Hindlimb muscle (tissue), 1 donor: ENCODE results near the gene JPH3. TPM values are rescaled to one million over a fixed set of nuclear protein-coding genes. Genes with fewer than 3 reads are reported as not detected.
A peak's percentile ranks its signal among the peaks of the same experiment; 100 is the strongest.
"Not testable (repeated sequence)": the region's sequence is repeated elsewhere in the genome, so short reads cannot be mapped to it uniquely, and the experiment has no call there.

Experiments
- DNase-seq: peaks from one replicate; pipeline ENCODE4 v3.0.0-alpha.2; 2013
- polyA plus RNA-seq: library from polyadenylated mRNA; unstranded; fragments of 120-200 nt; gene quantifications from one replicate; pipeline ENCODE4 v1.2.1, GENCODE V29; 2013; ENCODE audit not compliant: insufficient read length

JPH3 gene
- polyA plus RNA-seq, 1 donor, result 0.39 TPM

GRCh38 chr16:87698676-87699199 lies 96.4 kb downstream of the JPH3 start:
- no peak for DNase-seq

DNA sequence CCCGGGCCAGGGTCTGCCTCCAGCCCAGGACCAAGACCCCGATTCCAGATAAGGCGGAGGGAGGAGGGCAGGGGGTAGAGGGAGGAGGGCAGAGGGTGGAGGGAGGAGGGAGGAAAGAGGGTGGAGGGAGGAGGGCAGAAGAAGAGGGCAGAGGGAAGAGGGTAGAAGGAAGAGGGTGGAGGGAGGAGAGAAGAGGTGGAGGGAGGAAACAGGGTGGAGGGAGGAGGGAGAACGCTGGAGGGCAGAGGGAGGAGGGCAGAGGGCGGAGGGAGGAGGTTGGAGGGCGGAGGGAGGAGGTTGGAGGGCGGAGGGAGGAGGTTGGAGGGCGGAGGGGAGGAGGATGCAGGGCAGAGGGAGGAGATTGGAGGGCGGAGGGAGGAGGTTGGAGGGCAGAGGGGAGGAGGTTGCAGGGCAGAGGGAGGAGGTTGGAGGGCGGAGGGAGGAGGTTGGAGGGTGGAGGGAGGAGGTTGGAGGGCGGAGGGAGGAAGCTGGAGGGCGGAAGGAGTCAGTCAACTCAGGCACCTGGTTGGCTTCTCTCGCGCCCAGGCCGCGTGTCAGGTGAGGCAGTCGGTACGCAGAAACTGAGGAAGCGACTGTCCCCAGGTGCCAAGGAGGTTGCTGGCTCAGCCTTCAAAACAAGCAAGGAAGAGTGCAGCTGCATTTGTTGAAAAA lies 98.2 kb downstream of the JPH3 start:
- DNase-seq, result no peak

GRCh38 chr16:87701078-87701460 lies 98.8 kb downstream of the JPH3 start:
- no peak for DNase-seq

DNA sequence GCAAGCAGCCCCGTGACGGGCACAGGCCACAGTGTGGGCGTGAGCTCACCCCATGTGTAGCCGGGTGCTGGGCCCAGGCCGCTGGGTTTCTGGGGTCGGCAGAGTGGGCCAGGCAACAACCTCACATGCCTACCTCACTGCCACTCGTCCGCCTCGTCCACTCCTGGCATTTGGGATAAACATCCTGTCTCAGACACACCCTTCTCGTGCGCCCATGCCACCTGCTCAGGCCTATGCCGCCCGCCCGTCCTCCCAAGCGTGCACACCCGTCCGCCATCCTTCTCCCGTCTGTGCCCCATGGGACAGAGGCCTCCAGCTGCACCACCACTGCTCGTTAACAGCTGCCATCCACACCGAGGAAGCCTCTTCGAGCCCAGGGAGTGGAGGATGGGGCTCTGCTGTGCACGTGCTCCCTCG lies 99.2 kb downstream of the JPH3 start:
- DNase-seq, result no peak

- peak; percentile 40 for DNase-seq
Measured at GRCh38 chr16:87702325-87702811, 100.1 kb downstream of the JPH3 start.

DNA sequence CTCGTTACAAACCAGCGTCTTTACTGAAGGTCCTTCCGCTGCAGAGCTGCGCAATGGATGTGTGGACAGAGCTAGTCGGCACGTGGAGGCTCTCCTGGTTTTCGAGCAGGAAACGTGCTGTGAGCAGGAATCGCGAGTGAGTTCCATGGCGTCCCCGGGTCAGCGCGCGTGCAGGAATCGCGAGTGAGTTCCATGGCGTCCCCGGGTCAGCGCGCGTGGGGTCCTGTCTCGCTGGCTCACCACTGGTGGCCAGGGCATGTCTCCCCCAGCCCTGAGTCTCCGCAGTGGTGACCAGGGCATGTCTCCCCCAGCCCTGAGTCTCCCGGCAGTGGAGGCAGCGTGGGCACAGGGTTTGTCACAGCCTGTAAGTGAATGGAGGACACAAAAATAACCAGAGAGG lies 100.8 kb downstream of the JPH3 start:
- no peak for DNase-seq

GRCh38 chr16:87703835-87704375 lies 101.6 kb downstream of the JPH3 start:
- DNase-seq, result no peak

- no peak for DNase-seq
Measured at GRCh38 chr16:87704754-87705353, 102.5 kb downstream of the JPH3 start.

GRCh38 chr16:87705771-87706277 lies 103.5 kb downstream of the JPH3 start:
- no peak for DNase-seq

DNA sequence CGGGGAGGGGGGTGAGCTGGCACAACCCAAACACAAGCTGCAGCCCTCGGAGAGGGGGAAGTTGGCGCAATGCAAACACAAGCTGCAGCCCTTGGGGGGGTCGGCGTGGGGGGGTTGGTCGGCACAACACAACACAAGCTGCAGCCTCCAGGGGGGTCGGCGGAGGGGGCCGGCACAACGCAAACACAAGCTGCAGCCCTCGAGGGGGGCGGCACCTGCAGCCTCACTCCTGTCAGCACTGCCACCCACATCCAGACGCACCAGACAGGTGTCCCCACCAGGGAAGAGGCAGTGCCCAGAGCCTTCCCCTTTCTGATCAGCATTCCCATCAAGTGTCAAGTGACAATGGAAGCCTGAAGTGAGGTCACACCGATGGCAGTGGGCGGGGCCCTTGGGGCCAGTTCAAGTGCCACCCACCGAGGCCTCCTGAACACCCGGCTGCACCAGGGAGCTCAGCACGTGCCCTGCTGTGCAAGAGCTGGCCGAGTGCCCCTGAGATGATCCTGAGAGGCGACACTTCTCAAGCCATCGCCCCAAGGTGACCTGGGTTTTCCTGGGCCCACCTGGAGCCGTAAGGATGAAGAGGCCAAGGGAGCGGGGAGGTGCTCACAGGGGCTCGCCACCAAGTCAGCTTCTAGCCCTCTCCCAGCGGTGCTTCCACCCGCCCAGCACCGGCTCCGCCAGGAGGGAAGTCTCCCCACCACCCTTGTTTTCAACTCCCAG lies 104.1 kb downstream of the JPH3 start:
- DNase-seq, result no peak

DNA sequence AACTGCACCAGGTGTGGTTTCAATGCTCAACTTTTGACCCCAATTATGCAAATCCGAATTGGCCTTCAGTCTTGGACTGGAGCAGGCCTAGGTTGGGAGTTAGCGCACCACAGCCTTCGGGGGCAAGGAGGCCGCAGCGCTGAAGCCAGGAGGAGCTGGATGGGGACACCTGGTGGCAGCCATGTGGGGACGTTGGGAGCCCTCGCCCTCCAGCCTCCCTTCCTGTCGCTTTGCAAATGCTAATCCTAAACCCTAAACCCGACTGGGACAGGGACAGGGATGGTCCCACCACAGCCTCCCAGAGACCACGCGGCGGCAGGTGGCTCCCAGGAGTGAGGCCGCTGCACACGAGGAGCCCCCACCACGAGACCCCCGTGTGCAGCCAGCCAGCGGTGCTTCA lies 104.8 kb downstream of the JPH3 start:
- DNase-seq, result no peak

- DNase-seq, result no peak
Measured at GRCh38 chr16:87707714-87708580, 105.6 kb downstream of the JPH3 start.

- DNase-seq, result no peak
Measured at GRCh38 chr16:87708881-87709638, 106.8 kb downstream of the JPH3 start.

DNA sequence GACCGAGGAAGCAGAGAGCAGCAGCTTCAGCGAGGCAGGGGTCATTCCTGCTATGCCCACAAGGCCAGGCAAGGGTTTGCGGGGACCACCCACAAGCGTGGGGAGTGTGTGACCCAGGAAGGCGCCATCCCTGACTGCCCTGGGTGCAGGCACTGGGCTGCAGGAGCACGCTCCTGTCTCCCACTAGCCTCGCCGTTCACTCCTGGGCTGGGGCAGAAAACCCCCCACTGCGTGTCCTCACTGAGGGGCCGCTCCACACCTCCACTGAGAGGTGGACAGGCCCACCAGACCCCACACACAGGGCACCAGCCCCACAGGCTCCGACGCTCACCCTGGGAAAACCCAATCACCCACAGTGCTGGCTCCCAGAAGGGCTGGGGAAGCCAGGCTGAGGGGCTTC lies 107.4 kb downstream of the JPH3 start:
- DNase-seq, result no peak

DNA sequence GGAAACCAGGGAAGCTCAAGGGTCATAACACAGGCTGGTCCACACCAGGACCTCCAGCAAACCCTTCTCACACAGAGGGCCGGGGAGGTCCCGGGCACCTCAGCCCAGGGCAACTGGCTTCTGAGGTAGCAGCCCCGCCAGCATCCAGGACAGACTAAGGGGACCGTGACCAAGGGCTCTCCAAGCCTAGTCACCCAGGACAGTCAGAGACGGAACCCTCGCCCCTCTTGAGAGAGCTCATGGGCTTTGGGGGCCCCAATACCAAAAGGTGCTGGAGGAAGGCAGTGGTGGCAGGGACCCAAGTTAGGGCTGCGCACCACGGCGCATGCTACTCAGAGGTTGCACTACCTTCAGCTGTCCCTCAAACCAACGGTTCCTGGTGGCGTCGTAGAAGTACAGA lies 108.6 kb downstream of the JPH3 start:
- DNase-seq, result no peak

DNA sequence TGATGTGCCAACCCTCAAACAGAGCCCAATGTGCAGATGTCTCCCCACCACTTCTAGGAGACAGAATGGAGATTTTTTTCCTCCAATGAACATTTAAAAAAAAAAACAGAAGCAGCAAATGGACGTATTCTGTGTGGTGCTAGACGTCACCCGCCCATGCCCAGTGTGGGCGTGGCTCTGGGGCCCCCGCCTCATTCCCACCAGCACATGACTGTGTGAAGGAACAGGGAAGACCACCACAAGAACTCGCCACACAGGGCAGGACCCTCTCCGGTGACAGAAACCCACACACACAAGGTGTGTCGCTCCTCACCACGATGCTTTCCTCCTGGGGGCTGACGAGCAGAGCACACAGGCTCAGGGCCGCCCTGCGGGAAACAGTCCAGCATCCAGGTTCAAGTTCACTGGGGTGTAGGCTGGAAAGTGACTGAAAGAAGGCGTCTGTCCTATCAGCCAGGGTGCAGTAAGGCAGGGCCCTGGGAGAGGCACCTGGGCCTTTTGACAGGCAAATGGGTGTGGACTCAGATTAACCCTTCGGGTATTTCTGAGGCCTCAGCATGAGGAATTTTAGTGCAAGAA lies 110.0 kb downstream of the JPH3 start:
- DNase-seq, result no peak

GRCh38 chr16:87713451-87714229 lies 111.3 kb downstream of the JPH3 start:
- DNase-seq, result no peak

DNA sequence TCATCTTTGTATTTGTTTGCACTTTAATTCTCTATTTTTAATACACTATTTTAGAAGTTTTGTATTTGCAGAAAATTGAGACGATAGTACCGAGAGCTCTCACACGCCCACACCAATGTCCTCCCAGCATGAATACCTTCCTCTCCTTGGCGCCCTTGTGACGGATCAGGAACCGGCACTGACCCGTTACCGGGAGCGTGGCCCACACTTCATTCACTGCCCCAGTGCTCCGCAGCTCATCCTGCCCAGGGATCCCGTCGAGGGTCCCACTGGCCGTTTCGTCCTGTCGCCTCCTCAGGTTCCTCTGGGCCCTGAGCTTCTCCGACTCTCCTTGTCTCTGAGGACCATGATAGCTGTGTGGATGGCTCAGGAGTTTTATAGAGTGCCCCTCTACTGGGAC lies 112.9 kb downstream of the JPH3 start:
- no peak for DNase-seq

- DNase-seq, result no peak
Measured at GRCh38 chr16:87715658-87716057, 113.3 kb downstream of the JPH3 start.

DNA sequence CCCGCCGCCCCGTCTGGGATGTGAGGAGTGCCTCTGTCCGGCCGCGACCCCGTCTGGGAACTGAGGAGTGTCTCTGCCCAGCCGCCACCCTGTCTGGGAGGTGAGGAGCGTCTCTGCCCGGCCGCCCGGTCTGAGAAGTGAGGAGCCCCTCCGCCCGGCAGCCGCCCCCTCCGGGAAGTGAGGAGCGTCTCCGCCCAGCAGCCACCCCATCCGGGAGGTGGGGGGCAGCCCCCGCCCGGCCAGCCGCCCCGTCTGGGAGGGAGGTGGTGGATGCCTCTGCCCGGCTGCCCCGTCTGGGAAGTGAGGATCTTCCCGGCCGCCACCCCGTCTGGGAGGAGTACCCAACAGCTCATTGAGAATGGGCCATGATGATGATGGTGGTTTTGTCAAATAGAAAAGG lies 116.5 kb downstream of the JPH3 start:
- not testable (repeated sequence) for DNase-seq
